Measurements from ENCODE around the gene RERE.
"Not testable (repeated sequence)": the region's sequence is repeated elsewhere in the genome, so short reads cannot be mapped to it uniquely, and the experiment has no call there.

The RERE gene

DNA sequence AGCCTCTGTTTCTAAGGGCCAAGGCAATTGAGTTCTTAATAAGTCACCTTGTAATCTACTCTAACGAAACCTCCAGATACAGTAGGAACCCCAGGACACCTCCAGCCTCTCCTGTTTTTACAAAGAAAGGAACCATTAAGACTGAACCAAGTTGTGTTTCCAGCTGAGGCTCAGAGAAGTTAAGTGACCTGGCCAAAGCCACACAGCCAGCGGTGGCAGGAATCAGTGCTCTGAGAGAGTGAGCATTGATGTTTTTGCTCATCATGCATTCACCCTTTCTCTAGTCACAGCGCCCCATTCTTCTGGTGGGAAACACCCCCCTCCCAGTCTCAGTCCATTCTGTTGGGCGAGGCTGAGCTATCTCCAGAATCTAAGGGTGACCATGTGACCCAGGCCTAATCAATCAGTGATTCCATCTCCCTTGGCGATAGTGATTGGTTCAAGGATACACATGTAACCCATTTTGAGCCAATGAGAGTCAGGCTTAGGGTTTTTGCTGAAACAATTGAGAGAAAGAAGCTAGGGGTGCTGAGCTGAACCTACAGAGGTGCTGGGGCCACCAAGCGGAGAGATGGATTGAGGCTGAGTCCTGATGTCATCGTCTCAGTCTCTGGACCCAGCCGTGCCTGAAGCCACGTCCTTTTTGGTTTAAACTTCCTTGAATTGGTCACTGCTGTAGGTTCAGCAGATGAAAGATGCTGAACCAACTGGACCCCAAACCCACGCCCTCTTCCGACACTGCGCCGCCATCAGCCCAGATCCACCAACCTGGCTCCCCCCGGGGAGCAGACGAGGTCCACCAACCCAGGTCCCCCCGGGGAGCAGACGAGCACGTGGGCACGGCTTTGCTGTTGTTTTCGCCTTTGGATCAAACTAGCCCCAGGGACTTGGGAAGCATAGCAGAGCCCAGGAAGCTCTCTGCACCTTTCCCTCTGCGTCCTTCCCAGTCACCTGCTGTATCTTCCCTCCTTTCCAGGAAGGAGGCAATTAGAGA, 28.0 kb upstream of the RERE start:
- intact Hi-C loops (cut with DNase I): loop anchor here (5.0 kb wide), 1 partner anchor 33 kb away; no protein-coding TSS in a partner anchor
- DNase-seq: peak in 1 of 10 donors; percentile 67

DNA sequence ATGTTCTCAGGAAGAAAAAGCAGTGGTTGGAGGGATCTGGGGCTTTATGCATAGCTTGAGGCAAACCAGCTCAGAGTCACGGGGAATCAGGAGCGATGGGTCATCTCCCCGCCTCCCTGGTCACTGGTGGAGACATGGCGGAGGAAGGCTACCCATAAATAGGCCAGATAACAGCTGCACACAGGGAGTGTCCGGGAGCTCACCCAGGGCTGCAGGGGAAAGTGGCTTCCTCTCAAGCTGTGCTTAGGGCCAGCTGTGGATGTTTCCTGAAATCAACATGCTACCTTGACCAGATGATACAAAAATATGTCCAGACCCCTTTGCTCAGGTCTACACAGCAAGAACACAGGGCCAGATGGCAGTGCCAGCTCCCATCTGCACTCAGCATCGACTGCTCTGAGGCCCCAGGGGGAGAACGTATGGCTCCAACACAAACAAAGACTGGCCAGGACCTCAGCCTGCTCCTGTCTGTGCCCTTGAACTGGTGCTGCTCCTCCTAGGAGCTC, 27.1 kb upstream of the RERE start:
- peak in 1 of 10 donors; percentile 52 for DNase-seq
- intact Hi-C loops (cut with DNase I): loop anchor here (5.0 kb wide), 1 partner anchor 32 kb away; no protein-coding TSS in a partner anchor

DNA sequence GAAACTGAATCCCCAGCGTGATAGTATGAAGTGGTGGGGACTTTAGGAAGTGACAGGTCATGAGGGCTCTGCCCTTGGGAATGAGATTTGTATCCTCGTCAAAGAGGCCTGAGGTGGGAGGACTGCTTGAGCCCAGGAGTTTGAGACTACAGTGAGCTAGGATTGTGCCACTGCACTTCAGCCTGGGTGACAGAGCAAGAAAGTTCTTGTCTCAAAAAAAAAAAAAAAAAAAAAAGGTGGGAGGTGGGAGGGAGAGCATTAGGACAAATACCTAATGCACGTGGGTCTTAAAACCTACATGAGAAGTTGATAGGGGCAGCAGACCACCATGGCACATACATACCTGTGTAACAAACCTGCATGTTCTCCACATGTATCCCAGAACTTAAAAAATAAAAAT, 24.0 kb upstream of the RERE start:
- intact Hi-C loops (cut with DNase I): no loop called here
- DNase-seq: no peak

DNA sequence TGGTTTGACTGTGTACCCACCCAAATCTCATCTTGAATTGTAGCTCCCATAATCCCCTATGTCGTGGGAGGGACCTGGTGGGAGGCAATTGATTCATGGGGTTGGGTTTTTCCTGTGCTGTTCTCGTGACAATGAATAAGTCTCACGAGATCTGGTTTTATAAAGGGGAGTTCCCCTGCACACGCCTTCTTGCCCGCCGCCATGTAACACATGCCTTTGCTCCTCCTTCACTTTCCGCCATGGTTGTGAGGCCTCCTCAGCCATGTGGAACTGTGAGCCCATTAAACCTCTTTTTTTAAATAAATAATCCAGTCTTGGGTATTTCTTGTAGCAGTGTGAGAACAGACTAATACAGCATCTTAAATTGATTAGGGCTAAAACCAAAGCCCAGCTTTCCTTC, 22.6 kb upstream of the RERE start:
- DNase-seq: peak in 1 of 10 donors; percentile 4
- intact Hi-C loops (cut with DNase I): no loop called here

DNA sequence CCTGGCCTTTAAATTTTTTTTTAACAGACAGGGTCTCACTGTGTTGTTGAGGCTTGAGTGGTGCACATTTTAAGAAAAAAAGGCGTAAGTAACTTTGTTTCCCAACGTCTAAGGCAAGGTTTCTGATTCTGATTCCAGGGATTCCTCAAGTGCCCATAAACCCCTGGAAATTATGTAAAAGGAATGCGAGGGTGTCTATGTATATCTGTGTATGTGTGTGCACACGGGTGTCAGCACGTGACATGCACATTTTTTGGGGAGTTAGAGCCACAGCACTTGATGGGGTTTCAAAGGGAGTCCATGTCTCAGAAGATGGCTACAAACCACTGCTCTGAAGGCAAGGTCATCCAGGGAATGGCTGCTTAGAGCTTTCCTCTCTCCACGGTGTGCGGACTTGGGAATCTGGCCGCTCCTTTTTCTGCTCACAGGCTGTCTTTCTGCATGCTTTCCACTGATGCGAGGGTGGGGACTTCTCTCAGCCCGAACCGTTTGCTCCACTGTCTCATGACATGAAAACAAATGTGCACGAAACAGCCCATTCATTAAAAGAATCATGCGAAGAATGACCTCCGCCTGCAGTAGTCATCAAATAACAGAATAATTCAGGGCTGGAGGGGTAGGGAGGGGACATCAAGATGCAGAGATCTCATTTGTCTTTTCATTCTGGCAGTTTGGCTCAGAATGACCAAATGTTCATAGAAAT, 18.7 kb upstream of the RERE start:
- intact Hi-C loops (cut with DNase I): no loop called here
- DNase-seq: peak in 1 of 10 donors; percentile 27

DNA sequence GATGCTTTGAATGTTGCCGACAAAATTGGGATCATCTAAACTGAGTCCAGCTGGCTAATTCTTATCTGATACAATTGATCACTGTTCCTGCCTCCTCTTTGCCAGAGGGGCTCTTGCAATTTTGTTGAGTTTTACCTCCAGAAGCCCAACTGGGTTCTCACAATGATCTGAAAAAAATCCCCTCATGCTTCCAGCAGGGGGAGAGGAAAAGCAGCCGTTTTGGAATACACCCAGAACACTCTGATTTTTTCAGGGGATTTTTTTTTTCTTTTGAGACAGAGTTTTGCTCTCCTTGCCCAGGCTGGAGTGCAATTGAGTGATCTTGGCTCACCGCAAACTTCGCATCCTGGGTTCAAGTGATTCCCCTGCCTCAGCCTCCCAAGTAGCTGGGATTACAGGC, 13.9 kb upstream of the RERE start:
- no peak for DNase-seq
- intact Hi-C loops (cut with DNase I): no loop called here

DNA sequence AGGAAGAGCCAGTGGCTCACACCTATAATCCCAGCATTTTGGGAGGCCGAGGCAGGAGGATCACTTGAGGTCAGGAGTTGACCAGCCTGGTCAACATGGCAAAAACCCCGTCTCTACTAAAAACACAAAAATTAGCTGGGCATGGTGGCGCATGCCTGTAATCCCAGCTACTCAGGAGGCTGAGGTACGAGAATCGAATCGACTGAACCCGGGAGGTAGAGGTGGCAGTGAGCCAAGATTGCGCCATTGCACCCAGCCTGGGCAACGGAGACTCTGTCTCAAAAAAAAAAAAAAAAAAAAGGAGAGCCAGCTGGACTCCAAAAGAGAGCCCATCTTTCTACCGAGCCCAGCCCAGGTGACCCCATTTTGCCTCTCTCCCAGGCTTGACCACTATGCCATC, 13.3 kb upstream of the RERE start:
- intact Hi-C loops (cut with DNase I): not testable (repeated sequence)

DNA sequence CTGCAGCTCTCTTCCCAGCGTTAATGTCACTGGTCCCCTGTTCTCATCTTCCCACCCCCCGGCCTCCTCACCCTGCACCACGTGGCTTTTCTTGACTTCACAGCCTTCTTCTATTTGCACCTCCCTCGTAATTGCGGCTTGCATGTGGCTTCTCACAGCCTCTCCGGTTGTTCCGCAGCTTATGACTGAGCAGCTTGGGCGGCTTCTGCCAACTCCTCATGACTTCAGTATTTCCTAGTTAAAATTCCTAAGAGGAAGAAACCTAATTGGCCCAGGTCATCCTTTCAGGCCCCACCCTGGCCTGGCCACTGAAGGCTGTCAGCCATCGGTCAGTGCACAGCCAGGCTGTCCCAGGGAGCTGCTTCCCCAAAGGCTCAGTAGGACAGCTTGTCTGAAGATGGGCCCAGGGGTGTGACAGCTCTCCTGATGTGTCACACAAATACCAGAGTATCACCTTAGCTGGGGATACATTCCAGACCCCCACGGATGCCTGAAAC, 8.6 kb upstream of the RERE start:
- DNase-seq: peak in 1 of 10 donors; percentile 72

More for the DNA sequence above, 13.3 kb upstream of the RERE start:
- DNase-seq: not testable (repeated sequence)

DNA sequence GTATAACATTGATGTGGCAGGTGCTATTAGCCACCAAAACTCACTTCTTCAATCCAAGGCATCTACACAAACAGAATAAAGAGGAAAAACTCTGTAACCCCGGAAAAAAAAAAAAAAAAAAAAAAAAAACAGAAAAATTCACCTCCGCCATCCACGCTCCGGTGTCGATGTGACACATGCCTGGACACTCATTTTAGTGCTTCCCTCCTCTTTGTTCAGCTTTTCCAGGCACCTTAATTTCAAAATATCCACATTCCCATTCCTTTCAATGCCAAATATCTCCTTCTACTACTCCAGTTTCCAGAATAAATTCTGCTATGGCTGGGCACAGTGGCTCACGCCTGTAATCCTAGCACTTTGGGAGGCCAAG, 5.8 kb upstream of the RERE start:
- no peak for DNase-seq
- intact Hi-C loops (cut with DNase I): no loop called here

More for the DNA sequence above, 8.6 kb upstream of the RERE start:
- intact Hi-C loops (cut with DNase I): no loop called here

DNA sequence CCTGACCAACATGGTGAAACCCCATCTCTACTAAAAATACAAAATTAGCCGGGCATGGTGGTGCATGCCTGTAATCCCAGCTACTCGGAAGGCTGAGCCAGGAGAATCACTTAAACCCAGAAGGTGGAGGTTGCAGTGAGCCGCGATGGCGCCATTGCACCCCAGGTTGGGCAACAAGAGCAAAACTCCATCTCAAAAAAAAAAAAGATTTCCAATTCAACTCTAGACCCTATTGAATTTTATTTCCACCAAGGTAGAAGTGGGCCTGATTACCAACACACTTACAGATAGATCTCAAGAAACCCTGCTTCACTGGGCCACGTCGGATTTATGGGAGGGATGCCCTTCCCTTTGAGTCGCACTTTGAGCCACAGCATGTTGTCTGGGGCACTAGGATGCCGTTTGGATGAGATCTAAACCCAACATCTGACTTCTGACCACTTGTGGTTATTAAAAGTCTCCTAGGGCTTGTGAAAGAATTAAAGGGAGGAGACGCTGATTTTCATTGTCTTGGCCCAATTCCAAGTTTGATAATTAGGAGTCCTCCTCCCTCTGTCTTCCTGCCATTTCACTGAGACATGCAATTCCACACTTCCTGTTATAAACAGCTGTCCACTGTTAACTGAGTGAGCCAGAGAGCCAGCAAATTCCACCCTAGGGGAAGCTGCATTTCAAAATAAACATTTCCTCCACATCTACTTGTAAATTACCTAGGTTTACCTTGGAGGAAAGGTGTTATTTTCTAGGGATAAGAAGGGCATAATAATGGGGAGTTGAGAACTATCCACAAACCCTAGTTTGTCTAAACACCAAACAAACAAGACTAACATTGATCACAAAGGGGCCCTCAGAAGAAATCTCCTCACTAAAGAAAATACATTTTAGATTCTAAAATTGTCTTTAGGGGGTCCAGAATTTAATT, 5.2 kb upstream of the RERE start:
- no peak for DNase-seq
- intact Hi-C loops (cut with DNase I): no loop called here

DNA sequence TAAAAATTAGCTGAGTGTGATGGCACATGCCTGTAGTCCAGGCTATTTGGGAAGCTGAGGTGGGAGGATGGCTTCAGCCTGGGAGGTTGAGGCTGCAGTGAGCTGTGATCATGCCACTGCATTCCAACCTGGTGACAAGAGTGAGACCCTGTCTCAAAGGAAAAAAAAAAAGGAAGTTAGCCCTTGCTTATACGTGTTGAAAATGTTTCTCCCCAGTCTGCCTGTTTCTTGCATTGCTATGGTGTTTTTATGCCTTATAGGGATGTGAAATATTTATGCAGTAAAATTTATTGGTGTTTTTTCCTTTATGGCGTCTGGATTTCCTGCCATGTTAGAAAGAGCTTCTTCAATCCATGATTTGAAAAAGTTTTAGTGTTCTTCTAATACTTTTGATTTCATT, 3.6 kb upstream of the RERE start:
- intact Hi-C loops (cut with DNase I): no loop called here
- DNase-seq: no peak

DNA sequence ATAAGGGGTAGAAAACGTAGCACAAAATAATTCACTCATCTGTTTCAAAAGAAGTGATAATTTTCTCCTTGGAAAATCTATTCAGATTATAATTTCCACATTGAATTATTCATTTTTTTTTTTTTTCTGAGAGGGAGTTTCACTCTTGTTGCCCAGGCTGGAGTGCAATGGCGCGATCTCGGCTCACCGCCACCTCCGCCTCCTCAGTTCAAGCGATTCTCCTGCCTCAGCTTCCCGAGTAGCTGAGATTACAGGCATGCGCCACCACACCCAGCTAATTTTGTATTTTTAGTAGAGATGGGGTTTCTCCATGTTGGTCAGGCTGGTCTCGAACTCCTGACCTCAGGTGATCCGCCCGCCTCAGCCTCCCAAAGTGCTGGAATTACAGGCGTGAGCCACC, 1.3 kb upstream of the RERE start:
- intact Hi-C loops (cut with DNase I): loop anchor here (10.0 kb wide), 1 partner anchor 114 kb away; no protein-coding TSS in a partner anchor
- not testable (repeated sequence) for DNase-seq

DNA sequence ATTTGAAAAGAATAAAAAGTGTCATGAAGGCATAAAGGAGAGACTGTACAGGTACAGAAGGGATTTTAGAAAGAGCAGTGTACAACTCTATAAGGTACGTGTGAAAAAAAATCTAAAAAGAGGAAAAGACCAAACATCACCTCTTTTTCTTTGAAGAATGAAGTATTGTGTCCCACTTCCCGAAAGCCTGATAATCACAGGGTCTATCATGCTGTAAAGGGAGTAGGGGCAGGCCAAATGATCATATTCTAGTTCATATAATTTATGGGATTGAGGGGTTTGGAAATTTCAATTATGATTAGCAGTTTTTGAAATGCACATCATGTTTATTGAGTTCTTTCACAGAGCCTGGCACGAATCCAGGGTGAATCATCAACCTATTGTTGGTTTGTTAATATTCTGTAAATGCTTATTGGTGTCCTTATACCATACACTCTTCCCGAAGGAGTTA, 910 bp upstream of the RERE start:
- intact Hi-C loops (cut with DNase I): loop anchor here (10.0 kb wide), 1 partner anchor 114 kb away; no protein-coding TSS in a partner anchor
- DNase-seq: peak in 1 of 10 donors; percentile 35

DNA sequence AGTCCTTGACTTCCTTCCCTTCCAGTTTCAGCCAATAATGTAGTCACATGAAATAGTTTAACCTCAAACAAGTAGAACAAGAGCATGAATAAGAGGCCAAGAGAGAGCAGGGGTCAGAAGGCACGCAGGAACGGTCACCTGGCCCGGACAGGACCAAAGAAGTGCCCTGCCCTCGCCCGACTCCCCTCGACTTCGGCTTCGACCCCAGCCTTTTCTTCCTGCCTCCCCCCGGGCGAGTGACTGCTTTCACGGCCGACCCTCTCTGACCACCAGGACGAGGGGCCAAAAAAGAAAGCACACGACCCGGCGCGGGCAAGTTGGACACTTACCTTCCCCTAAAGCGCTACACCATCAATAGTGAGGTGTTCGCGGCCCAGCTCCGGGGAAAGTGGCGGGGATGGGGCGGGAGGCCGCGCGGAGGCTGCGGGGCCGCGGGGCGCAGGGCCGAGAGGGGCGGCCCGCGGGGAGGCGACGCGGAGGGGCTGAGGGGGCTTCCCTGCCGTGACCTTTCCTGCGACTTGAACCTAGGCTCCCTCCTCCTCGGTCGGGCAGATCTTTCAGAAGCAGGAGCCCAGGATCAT, 519 bp downstream of the RERE start:
- DNase-seq: peak in 4 of 10 donors; percentile 11 to 27 (median 20)
- intact Hi-C loops (cut with DNase I): loop anchor here (10.0 kb wide), 1 partner anchor 112 kb away; no protein-coding TSS in a partner anchor

DNA sequence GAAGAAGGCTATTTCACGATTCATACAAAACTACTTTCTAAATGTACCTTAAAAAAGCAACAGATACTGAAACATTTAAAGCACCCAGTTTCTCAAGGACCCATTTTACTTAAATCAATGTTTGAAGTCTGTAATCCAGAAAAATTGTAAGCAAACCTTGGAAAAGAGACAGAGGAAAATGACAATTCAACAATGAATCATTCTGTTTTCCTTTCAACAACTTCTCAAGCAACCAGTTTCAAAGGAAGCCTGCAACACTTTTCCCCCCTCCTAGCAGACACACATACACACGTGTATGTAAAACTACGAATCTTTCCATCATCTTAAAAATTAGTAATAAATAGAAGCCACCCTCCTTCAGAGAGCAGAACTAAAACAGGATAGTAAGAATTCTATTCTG, 1.2 kb downstream of the RERE start:
- DNase-seq: no peak
- intact Hi-C loops (cut with DNase I): loop anchor here (10.0 kb wide), 1 partner anchor 111 kb away; no protein-coding TSS in a partner anchor

DNA sequence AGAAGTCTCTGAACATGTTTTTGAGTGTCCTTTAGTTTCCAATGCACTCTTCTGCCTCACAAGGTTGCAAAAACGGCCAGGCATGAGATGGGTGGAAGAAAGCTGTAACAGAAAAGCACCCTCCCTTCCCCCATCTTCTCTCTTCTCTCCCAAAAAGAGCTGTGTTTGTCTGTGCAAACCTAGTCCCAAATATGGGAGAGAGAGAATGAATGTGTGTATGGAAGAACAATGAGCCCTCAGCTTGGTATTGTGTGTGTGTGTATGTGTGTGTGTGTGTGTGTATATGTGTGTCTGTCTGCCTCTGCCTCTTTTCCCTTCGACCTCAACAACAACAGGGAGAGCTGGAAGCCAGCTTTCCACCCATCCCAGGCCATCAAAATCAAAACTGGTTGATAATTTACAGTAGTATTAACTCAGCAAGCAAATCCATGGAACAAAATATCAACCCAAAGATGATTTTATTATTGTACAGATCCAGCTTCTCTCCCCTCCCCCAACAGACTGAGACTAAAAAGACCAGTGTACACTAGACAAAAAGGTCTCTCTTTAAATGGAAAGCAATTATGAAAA, 1.8 kb downstream of the RERE start:
- peak in 4 of 10 donors; percentile 6 to 41 (median 32) for DNase-seq
- intact Hi-C loops (cut with DNase I): loop anchor here (10.0 kb wide), 1 partner anchor 111 kb away; no protein-coding TSS in a partner anchor

DNA sequence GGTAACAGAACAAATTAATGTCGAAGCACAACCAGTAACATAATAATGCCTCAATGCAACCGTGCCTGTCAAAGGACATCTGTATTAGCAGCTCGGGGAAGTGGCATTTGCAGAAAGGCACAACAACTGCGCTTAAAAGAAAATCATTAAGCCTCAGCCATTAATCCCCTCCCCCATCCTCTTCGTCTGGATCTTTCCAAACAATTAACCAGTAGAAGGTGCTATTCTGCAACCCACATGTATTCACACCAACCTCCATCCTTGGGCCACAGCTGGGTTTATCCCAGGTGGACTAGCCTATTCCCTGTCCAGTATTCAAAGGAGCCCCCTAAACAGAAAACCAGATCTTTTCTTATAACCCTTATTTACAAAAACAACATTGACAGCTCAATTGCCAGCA, 2.6 kb downstream of the RERE start:
- DNase-seq: peak in 2 of 10 donors; percentile 9 to 14

DNA sequence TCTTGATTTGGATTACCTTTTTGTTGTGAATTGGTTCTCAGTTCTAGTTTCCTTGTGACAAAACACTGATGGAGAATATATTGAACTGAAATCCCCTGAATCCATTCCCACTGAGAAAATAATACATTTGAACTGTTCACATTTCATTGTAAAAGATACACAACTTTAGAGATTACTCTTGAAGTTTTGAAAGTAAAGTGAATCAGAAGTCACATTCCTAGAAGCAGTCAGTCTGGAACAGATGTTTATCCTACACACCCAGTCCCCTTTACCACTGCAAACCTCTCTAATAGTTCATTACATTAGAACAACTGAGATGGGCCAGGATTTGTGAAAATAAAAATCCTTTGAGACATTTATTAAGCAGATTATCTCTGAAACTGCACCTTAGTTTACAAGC, 3.4 kb downstream of the RERE start:
- intact Hi-C loops (cut with DNase I): loop anchor here (5.0 to 10.0 kb wide), 2 partner anchors 33 to 109 kb away; no protein-coding TSS in a partner anchor
- DNase-seq: no peak

More for the DNA sequence above, 2.6 kb downstream of the RERE start:
- intact Hi-C loops (cut with DNase I): loop anchor here (5.0 to 10.0 kb wide), 2 partner anchors 32 to 110 kb away; no protein-coding TSS in a partner anchor

Measured in posterior cingulate gyrus (tissue), 11 donors.